ENCODE measurements around the gene OR6C6.
"Not testable (repeated sequence)": the region's sequence is repeated elsewhere in the genome, so short reads cannot be mapped to it uniquely, and the experiment has no call there.

Gene OR6C6

DNA sequence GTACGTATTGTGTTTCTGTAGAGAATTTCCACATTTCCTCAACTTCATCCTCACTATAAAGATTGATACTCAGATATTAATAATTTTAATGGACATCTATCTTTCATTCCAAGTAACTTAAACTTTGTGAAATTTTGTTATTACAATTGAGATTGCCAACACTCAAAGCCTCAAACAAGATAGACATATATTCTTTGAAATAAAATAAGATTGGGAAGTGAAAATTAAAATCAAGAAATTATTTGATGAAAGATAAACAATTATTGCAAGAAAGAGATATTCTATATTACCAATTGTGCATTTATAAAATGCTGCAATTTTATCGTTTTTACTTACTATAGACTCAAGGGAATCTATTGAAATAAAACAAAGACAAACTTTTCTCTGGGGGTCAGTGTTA lies at the start of gene OR6C6:
Gene OR6C6 (minus strand): TSS at position 101 of the 400 bp plus-strand sequence. CDS start 1,337 bp downstream, outside the sequence.
- DNase-seq, result no peak

- DNase-seq, result no peak
Measured at GRCh38 chr12:55336002-55336401, 39.6 kb upstream of the OR6C6 start.

DNA sequence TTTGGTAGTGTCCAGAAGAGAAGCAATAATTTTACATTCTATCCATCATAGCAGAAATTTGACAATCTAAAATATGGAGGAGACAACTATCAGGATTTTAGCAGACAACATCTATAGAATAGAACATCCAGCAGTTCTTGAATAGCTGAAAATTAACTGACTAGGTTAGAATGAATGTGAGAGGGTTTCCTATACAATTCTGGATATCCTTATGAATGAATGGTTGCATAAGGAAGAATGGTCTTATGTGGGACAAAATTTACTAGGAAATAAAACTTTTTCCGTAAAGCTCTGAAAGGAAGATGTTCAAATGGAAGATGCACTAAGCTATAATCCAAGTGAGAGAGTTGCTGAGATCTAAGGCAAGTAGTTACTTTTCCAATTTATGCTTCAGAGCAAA lies 34.1 kb upstream of the OR6C6 start, which contains the start of gene OR6C3:
Gene OR6C3 (plus strand): TSS at position 301 of the 400 bp plus-strand sequence. CDS start 955 bp downstream, outside the sequence.
- DNase-seq, result no peak

- DNase-seq, result not testable (repeated sequence)
Measured at GRCh38 chr12:55325801-55326200, 29.4 kb upstream of the OR6C6 start.

DNA sequence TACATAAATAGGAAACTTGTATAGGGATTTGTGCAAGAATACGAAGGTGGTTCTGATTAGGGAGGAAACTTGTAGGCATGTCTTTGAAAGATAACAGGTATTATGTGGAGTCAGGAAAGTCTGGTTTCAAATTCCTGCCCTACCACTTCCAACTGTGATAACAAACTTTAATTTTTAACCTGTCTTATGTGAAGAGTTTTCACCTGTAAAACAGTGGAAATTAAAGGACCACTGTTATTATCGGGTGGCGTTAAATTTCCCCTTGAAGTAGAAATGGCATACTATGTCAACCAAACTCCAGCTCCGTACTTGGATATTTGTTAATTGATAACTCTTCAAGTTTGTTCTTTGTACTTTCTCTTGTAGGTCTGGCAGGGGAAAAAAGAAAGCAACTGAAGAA lies 23.8 kb upstream of the OR6C6 start:
- no peak for DNase-seq

DNA sequence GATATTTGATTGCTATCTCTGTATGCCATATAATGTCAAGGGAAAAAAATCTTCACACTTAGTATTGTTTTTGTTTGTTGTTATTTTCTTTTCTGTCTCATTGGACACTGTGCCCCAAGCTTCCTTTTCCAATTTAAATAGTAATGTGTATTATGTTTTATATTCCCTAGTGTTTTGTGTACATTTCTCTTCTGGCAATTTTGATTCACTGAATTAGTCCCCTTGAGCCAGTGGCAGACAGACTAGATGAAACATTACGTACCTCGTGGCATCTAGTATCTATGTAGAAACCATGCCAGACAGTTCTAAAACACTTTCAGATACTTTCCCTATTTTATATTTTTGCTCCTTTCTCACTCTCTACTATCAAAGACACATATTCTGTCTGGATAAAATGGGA lies 17.7 kb upstream of the OR6C6 start, which contains the start of gene OR6C1:
Gene OR6C1 (plus strand): TSS at position 301 of the 400 bp plus-strand sequence. CDS start 6,257 bp downstream, outside the sequence.
- no peak for DNase-seq

DNA sequence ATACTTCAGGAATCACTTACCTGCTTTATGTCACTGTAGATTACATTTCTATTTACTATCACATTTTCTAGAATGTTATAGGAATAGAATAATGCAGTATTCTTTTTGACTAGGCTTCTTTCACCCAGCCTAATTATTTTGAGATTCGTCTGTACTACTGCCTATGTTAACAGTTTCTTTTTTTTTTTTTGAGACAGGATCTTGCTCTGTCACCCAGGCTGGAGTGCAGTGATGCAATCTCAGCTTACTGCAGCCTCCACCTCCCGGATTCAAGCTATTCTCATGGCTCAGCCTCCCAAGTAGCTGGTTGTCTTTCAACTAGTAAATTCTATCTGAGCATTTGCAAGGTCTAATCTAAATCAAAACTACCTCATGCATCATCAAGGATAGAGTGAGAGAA lies 6.4 kb downstream of the OR6C6 start:
- no peak for DNase-seq

- DNase-seq, result no peak
Measured at GRCh38 chr12:55280991-55281390, 15.4 kb downstream of the OR6C6 start.

- no peak for DNase-seq
Measured at GRCh38 chr12:55258303-55258702, 38.1 kb downstream of the OR6C6 start.

DNA sequence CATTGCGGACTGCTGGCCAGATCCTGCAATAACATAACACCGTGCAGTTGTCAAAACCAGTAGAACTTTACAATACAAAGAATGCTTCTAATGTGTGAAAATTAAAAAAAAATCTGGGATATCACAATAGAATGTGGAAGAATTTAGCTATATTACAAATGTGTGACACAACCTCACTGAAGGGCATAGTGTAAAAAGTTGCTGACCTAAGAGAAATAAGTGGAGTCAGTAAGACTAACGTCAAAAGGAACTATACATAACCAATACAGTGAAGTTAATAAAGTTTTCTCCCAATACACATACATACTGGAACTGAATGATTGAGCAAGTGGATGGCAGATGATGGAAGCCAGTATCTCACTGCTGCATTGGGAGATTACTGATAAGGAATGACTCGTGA lies 39.5 kb downstream of the OR6C6 start:
- no peak for DNase-seq

GRCh38 chr12:55253281-55253680 lies 43.1 kb downstream of the OR6C6 start:
- no peak for DNase-seq

DNA sequence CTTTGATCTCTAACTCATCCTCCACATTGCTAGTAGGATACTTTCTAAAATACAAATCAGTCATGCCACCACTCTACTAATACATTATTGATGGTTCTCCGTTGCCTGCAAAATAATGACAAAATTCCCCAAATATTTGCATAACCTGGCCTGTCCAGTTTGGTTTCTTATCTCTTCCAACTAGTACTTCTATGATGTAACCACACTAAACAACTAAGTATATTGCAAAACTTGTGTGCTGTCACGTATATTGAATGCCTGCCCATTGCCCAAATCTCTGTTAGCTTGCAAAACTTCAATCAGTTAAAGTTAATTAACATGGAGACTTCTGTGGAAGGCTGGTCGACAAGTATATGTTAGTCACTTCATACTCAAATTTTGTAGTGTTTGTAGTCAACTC lies 45.4 kb downstream of the OR6C6 start:
- DNase-seq, result no peak

DNA sequence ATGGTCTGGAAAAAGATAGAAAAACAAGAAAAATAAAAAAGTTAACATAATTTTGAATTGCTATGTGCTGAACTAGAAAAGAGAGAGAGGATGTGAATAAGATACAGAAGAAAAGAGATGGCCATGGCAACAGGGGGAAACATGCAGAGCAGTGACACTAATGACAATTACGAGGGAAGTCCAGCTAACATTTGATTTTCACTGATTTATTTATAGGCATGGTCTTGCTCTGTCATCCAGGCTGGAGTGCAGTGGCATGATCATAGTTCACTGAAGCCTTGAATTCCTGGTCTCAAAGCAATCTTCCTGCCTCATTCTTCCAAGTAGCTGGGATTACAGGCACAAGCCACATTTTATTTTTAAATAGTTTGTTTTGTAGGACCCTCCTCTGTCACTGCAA lies 50.2 kb downstream of the OR6C6 start:
- DNase-seq, result no peak

DNA sequence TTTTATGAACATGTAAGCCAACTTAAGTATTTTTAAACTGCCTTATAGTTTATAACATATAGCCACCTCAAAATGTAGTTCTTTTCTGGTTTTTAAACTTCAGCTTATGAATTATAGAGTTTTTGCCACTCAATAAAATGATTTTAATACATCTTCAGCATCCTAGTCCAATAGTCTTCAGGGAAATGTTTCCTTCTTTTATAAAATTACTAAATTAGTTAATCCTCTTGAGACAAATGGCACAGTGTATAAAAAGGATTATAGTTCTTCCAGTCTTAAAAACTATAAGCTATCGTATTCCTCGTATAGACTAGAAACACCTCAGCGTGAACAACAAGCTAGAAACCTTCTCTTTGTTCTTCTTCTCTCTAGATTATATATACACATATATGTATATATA lies 52.1 kb downstream of the OR6C6 start, which contains the start of gene OR6C74:
Gene OR6C74 (plus strand): TSS at position 301 of the 400 bp plus-strand sequence. CDS start 2,679 bp downstream, outside the sequence.
- DNase-seq, result no peak

All from hematopoietic multipotent progenitor cell treated with erythropoietin and hydrocortisone succinate and interleukin-3 and kit ligand, for 8 days (in vitro differentiated cells).